ENCODE measurements around the gene OAT. TPM values are rescaled to one million over a fixed set of nuclear protein-coding genes. Genes with fewer than 3 reads are reported as not detected.

OAT gene
- total RNA-seq, 6 experiments from 2014 or later = 5.2 to 43.8 (median 20.1) TPM

- 5% methylated on average over 8 of the region's 59 CpGs for WGBS (ENCODE audit: insufficient coverage, low coverage, low lambda C conversion rate, missing lambda C conversion rate)
- Histone ChIP-seq H3K4me3 (no peak overlapping the region), H3K27ac (no peak overlapping the region), H3K27me3 (peaks cover 0 to 44% of the 10 kb centered on the region in 2 donors), H3K9me3 (no peaks in the 10 kb centered on the region), H3K4me1 (peaks cover 0 to 25% (median 0%) of the 10 kb centered on the region in 4 donors), H3K36me3 (no peaks in the 10 kb centered on the region)
- peak in 3 of 4 donors; percentile 8 to 50 (median 13) for ATAC-seq
- TF ChIP-seq CTCF (IDR thresholded peaks at IDR 0.05) = no peak
- TF ChIP-seq POLR2A (IDR thresholded peaks at IDR 0.05) = no peak
- intact Hi-C loops (cut with DNase I) = no loop called here
- no peak for DNase-seq
Observed at GRCh38 chr10:124449170-124450011, 30.7 kb upstream of the OAT start.

GRCh38 chr10:124448696-124449169 lies 30.0 kb upstream of the OAT start:
- Histone ChIP-seq H3K36me3 (no peaks in the 10 kb centered on the region), H3K27ac (no peak overlapping the region), H3K27me3 (peaks cover 0 to 41% of the 10 kb centered on the region in 2 donors), H3K4me3 (no peak overlapping the region), H3K9me3 (no peaks in the 10 kb centered on the region), H3K4me1 (peaks cover 0 to 25% (median 0%) of the 10 kb centered on the region in 4 donors)
- DNase-seq (no peak), ATAC-seq (peak in 1 of 4 donors; percentile 12)
- 1% methylated on average over 8 of the region's 26 CpGs for WGBS (ENCODE audit: insufficient coverage, low coverage, low lambda C conversion rate, missing lambda C conversion rate)
- TF ChIP-seq POLR2A (IDR thresholded peaks at IDR 0.05) = no peak
- TF ChIP-seq CTCF (IDR thresholded peaks at IDR 0.05) = no peak
- intact Hi-C loops (cut with DNase I) = no loop called here

- DNase-seq = no peak
- 20% methylated on average over 4 of the region's 60 CpGs for WGBS (ENCODE audit: insufficient coverage, low coverage, low lambda C conversion rate, missing lambda C conversion rate)
- peak in 3 of 4 donors; percentile 37 to 45 (median 42) for ATAC-seq
Observed at GRCh38 chr10:124447751-124448466, 29.2 kb upstream of the OAT start.

More at GRCh38 chr10:124447751-124448466, 29.2 kb upstream of the OAT start:
- Histone ChIP-seq H3K9me3 (no peaks in the 10 kb centered on the region), H3K4me3 (peak overlapping the region in 2 of 3 donors; percentile 9 to 29), H3K27me3 (peaks cover 0 to 37% of the 10 kb centered on the region in 2 donors), H3K36me3 (no peaks in the 10 kb centered on the region), H3K27ac (no peak overlapping the region), H3K4me1 (peaks cover 0 to 25% (median 0%) of the 10 kb centered on the region in 4 donors)
- TF ChIP-seq CTCF (IDR thresholded peaks at IDR 0.05) (no peak), POLR2A (IDR thresholded peaks at IDR 0.05) (no peak)
- intact Hi-C loops (cut with DNase I) = no loop called here
